GM19395 (cell line): ENCODE data around the gene STXBP5L.
"Not testable (repeated sequence)": the region's sequence is repeated elsewhere in the genome, so short reads cannot be mapped to it uniquely, and the experiment has no call there.

Experiments
- ATAC-seq: cut with Tn5 transposase; IDR thresholded peaks from one replicate; pipeline ENCODE4 v1.9.1; 2021; ENCODE audit warnings: mild to moderate bottlenecking, moderate library complexity; ENCODE audit not compliant: unreplicated experiment

Gene STXBP5L

GRCh38 chr3:120988994-120989393 lies 81.0 kb downstream of the STXBP5L start:
- no peak for ATAC-seq

DNA sequence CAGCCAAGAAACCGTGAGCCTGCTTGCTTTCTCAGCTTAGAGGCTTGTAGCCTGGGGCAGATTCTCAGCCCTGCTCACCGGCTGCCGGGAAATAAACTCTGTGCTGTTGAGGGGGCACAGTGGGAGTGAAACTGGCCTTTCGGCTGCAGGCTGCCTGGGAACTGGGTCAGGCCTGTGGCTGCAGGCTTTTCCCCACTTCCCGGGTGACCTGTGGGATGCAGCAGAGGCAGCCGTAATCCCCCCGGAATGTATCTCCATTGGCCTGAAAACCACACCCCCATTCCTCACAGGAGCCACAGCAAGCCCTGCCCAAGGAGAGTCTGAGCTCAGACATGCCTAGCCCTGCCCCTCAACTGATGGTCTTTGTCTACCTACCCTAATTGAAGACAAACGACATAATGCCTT lies 110.9 kb downstream of the STXBP5L start:
- ATAC-seq, result no peak

GRCh38 chr3:121063628-121064027 lies 155.6 kb downstream of the STXBP5L start:
- no peak for ATAC-seq

DNA sequence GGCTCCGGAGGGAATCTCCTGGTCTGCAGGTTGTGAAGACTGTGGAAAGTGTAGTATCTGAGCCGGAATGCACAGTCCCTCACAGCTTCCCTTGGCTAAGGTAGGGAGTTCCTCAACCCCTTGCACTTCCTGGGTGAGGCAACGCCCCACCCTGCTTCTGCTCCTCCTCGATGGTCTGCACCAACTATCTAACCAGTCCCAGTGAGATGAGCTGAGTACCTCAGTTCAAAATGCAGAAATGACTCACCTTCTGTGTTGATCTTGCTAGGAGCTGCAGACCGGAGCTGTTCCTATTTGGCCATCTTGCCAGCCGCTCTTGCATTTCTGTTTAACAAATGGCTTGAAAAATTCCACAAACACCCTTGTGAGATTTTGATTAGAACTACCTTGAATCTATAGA lies 156.1 kb downstream of the STXBP5L start:
- no peak for ATAC-seq

DNA sequence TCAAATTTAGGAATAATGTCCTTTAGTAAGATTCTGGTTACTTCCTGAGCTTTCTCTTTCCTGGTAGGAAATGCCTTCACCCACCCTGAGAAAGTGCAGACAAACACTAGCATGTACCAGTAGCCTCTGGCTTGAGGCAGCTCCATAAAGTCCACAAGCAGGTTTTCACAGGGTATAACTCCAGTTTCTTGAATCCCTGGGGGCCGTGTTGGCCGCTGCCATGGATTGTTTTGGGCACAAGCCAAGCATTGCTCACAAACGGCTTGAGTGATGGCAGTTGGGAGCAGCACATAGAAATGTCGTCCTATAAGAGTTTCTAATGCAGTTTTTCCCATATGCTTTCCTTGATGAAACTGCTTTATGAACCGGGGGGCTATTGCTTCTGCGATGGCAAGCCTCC lies 164.1 kb downstream of the STXBP5L start:
- ATAC-seq, result no peak

DNA sequence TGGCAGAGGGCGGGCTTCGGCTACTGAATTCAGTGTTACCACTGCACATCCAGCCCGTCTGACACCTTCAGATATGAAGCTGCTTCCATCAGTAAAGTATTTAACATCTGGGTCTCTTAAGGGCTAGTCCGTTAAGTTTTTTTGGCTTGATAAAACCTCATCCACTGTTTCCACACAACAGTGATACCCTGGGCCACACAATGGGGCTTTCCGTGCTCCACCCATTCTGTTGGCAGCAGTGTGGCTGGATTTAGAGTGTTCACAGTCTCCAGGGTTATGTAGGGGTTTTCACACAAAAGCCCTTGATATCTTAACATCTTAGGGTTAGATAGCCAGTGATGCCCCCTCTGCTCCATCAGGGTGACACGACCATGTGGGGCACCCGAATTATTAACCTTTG lies 165.0 kb downstream of the STXBP5L start:
- ATAC-seq, result no peak

DNA sequence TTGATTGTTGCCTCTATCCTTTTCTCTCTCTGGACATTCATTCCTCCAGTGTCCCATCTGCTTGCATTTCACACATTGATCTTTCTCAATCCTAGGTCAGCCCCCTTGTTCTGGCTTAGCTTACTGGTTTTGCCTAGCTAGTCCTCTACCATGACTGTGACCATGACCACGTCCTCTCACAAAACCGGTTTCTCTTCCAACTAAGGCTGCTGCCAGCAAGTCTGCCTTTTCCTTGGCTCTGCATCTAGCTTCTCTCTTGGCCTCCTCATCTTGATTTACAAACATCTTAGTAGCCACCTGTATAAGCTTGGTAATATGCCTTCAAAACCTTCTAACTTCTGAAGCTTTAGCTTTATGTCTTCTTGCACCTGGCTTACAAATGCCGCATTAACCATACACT lies 167.2 kb downstream of the STXBP5L start:
- ATAC-seq, result no peak

DNA sequence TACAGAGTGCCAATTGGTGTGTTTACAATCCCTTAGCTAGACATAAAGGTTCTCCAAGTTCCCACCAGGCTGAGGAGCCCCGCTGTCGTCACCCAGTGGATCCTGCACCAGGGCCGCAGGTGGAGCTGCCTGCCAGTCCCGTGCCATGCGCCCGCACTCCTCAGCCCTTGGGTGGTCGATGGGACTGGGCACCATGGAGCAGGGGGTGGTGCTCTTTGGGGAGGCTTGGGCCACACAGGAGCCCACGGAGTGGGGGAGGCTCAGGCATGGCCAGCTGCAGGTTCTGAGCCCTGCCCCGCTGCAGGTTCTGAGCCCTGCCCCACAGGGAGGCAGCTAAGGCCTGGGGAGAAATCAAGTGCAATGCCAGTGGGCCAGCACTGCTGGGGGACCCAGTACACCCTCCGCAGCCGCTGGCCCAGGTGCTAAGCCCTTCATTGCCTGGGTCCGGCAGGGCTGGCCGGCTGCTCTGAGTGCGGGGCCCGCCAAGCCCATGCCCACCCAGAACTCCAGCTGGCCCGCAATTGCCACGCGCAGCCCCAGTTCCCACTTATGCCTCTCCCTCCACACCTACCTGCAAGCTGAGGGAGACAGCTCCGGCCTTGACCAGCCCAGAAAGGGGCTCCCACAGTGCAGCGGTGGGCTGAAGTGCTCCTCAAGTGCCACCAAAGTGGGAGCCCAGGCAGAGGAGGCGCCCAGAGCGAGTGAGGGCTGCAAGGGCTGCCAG lies 170.5 kb downstream of the STXBP5L start:
- not testable (repeated sequence) for ATAC-seq

GRCh38 chr3:121096953-121097352 lies 188.9 kb downstream of the STXBP5L start:
- ATAC-seq, result no peak

- ATAC-seq, result not testable (repeated sequence)
These were observed 203.1 kb downstream of the STXBP5L start for GRCh38 chr3:121111086-121111485.

GRCh38 chr3:121111914-121112612 lies 204.1 kb downstream of the STXBP5L start:
- no peak for ATAC-seq

DNA sequence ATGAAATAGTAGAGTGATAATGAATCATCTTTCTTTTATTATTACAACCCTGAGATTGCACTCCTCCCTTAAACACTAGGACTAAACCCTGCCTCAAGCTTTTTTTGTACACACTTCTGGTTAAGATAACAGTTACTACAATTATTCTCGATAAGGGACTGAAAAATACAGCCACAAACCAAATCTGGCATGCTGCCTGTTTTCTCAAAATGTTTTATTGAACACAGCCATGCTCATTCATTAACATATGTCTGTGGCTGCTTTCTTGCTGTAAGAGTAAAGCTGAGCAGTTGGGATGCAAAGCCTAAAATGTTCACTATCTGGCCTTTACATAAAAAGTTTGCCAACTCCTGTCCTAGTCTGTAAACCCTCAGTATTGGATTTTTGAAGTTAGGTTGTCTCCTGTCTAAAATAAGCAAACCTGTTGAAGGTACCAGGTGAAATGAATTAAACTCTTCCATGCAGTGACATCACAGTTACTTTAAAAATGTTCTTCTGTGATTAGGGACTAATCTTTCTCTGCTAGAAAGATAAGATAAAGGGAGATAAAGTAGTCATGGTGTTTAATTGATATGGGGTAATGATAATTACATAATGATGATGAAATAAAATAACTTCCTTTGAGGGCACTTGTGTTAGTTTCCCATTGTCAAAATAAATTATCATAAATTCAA lies 218.2 kb downstream of the STXBP5L start:
- no peak for ATAC-seq

DNA sequence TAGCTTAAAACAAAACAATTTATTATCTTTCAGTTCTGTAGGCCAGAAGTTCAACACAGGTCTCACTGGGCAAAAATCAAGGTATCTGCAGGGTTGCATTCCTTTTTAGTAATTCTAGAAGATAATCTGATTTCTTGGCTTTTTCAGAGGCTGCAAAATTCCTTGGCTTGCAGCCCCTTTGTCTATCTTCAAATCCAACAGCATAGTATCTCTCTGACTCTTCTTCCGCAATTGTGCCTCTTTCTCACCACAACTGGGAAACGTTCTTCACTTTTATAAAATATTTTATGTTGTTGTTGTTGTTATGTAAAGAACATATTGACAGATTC lies 218.7 kb downstream of the STXBP5L start:
- no peak for ATAC-seq

DNA sequence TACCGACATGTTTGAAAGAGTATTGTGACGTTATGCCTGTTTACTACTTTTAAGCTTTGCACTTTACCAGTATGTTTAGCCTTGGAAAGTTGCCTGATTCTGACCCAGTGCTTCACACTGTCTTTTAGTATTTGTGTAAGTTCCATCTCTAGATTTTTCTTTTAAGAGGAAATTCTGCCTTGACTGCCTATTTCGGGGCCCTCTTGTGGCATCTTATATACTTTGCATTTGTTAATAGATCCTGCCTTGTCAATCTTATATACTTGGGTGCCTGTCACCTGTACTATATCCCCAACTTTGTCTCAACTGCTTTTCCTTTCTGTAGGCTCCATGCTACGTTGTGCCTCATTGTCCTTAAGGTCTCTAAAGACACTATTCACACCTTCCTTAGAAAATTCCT lies 244.6 kb downstream of the STXBP5L start:
- ATAC-seq, result no peak

DNA sequence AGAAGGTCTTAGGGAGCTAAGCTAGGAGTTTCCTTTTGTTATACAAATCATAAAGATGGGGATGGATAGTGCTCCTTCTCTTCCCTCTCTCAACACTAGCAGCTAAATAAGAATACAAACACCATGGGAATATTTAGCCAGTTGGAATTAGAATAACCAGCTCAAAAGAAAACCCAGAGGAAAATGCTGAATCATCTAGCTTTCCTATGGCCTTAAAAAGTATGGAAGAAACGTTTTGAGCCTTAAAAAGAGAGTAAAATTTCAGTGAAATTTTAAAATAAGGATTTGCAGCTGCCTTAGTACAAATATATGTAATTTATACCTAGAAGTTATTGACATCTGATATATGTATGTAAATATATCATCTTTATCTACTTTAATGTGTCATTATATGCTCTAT lies 245.8 kb downstream of the STXBP5L start:
- ATAC-seq, result no peak

- ATAC-seq, result no peak
These were observed 247.0 kb downstream of the STXBP5L start for GRCh38 chr3:121155028-121155427.

DNA sequence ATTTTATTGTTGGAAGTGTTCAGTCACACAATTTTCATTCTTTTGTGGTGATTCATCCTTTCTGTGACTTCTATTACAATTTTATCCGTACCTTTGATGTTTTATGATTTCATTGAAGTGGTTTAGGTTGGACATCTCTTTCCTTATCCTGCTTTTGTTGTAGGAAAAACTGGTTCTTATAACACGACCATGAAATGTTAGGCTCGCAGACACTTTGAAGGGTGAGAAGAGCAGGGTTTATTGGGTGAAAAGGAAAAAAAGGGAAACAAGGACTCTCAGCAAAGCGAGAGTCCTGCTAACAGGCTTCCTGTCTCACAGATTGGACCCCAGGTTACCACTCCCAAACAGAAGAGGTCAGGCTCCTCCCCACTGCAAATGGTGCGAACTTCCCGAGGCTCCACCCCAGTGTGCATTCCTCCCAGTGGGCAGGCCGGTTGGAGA lies 257.4 kb downstream of the STXBP5L start:
- ATAC-seq, result no peak

- no peak for ATAC-seq
These were observed 259.6 kb downstream of the STXBP5L start for GRCh38 chr3:121167374-121168139.

- no peak for ATAC-seq
These were observed 267.1 kb downstream of the STXBP5L start for GRCh38 chr3:121175083-121175482.

GRCh38 chr3:121190626-121191025 lies 282.6 kb downstream of the STXBP5L start:
- ATAC-seq, result not testable (repeated sequence)

DNA sequence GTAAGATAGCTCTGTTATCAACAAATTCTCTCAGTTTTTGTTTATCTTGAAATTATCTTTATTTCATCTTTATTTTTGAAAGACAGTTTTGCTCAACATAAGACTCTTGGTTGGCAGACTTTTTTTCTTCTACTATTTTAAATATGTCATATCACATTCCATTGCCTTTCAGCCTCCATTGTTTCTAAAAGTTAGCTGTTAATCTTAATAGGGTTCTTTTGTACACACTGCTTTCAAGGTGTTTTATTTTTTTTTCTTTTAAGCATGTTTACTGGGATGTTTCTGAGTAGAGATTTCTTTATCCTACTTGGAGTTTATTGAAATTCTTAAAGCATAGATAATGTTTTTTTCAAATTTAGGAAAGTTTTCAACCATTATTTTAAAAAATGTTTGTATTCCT lies 294.6 kb downstream of the STXBP5L start:
- no peak for ATAC-seq
